Neural cell (in vitro differentiated cells): ENCODE data around the gene HOXA10. TPM values are rescaled to one million over a fixed set of nuclear protein-coding genes. Genes with fewer than 3 reads are reported as not detected.

ENCODE experiments used
- H2AFZ ChIP-seq: fragments of 200-600, 300-800 bp; sonication (generic), shearing (Covaris generic); 2 replicates; pipeline ENCODE4 v1.6.0; 2014; ENCODE audit warnings: low read depth, mild to moderate bottlenecking, antibody characterized with exemption, low read length, moderate library complexity
- H3F3A ChIP-seq: fragments of 200-600 bp; shearing (Covaris generic); 2 replicates; pipeline ENCODE4 v1.6.1; 2016; ENCODE audit warnings: mild to moderate bottlenecking, moderate library complexity, mixed read lengths, antibody characterized with exemption, low read length; ENCODE audit not compliant: insufficient read depth, poor library complexity, severe bottlenecking
- H3K27ac ChIP-seq: fragments of 200-600, 300-800 bp; sonication (generic), shearing (Covaris generic); 2 replicates; pipeline ENCODE4 v1.5.1; 2014; ENCODE audit warnings: mild to moderate bottlenecking, low read length, moderate library complexity
- H3K27me3 ChIP-seq: fragments of 300-800, 200-600 bp; sonication (generic), shearing (Covaris generic); 2 replicates; pipeline ENCODE4 v1.6.0; 2014; ENCODE audit warnings: mild to moderate bottlenecking, low read depth, low read length, moderate library complexity; ENCODE audit not compliant: insufficient read depth
- H3K36me3 ChIP-seq: fragments of 300-800, 200-600 bp; sonication (generic), shearing (Covaris generic); 2 replicates; pipeline ENCODE4 v1.5.1; 2014; ENCODE audit warnings: mild to moderate bottlenecking, antibody characterized with exemption, low read length, moderate library complexity; ENCODE audit not compliant: insufficient read depth
- H3K4me2 ChIP-seq: fragments of 300-800, 200-600 bp; sonication (generic), shearing (Covaris generic); 2 replicates; pipeline ENCODE4 v1.6.0; 2014; ENCODE audit warnings: mild to moderate bottlenecking, low read length
- H3K4me3 ChIP-seq: fragments of 300-800, 200-600 bp; sonication (generic), shearing (Covaris generic); 2 replicates; pipeline ENCODE4 v1.5.1; 2014; ENCODE audit warnings: mild to moderate bottlenecking, low read length, moderate library complexity
- H3K79me2 ChIP-seq: fragments of 200-600 bp; shearing (Covaris generic); replicated peaks from 2 replicates; pipeline ENCODE4 v1.6.0; 2014; ENCODE audit warnings: mild to moderate bottlenecking, low read length, moderate library complexity; ENCODE audit not compliant: insufficient read depth
- H3K9ac ChIP-seq: fragments of 300-800, 200-600 bp; sonication (generic), shearing (Covaris generic); 2 replicates; pipeline ENCODE4 v1.6.1; 2016; ENCODE audit warnings: mild to moderate bottlenecking, low read length, mixed read lengths
- H3K9me2 ChIP-seq: fragments of 200-600 bp; shearing (Covaris generic); 2 replicates; pipeline ENCODE4 v1.6.1; 2016; ENCODE audit warnings: mild to moderate bottlenecking, low read length, mixed read lengths; ENCODE audit not compliant: insufficient read depth
- H3K9me3 ChIP-seq: fragments of 200-600, 300-800 bp; sonication (generic), shearing (Covaris generic); 2 replicates; pipeline ENCODE4 v1.6.1; 2016; ENCODE audit warnings: mild to moderate bottlenecking, mixed run types, low read length, moderate library complexity, mixed read lengths
- H4K20me1 ChIP-seq: fragments of 200-600 bp; shearing (Covaris generic); 2 replicates; pipeline ENCODE4 v1.6.1; 2016; ENCODE audit warnings: mild to moderate bottlenecking, mixed run types; ENCODE audit not compliant: insufficient read depth
- CTCF ChIP-seq: fragments of 450-650 bp; IDR thresholded peaks from 2 replicates; pipeline ENCODE4 v1.5.1; 2014; ENCODE audit warnings: antibody characterized with exemption, mild to moderate bottlenecking, moderate library complexity; ENCODE audit not compliant: poor library complexity, severe bottlenecking
- EP300 ChIP-seq: fragments of 450-650 bp; conservative IDR thresholded peaks from 2 replicates; pipeline ENCODE4 v1.6.1; 2014; ENCODE audit warnings: antibody characterized with exemption, mild to moderate bottlenecking, moderate library complexity; ENCODE audit not compliant: poor library complexity, severe bottlenecking
- EZH2 ChIP-seq: fragments of 200-600, 300-800 bp; shearing (Covaris generic), sonication (generic); IDR thresholded peaks from 2 replicates; pipeline ENCODE4 v1.6.1; 2014; ENCODE audit warnings: antibody characterized with exemption, low read length, borderline replicate concordance, mild to moderate bottlenecking; ENCODE audit not compliant: insufficient read depth, poor library complexity, severe bottlenecking
- MXI1 ChIP-seq: fragments of 450-650 bp; conservative IDR thresholded peaks from 2 replicates; pipeline ENCODE4 v1.6.1; 2014; ENCODE audit warnings: antibody characterized with exemption, mild to moderate bottlenecking; ENCODE audit not compliant: poor library complexity, severe bottlenecking
- POLR2AphosphoS5 ChIP-seq: IDR thresholded peaks from 2 replicates; pipeline ENCODE4 v1.6.1; 2012
- RAD21 ChIP-seq: fragments of 450-650 bp; conservative IDR thresholded peaks from 2 replicates; pipeline ENCODE4 v1.6.1; 2014; ENCODE audit warnings: antibody characterized with exemption, mild to moderate bottlenecking, moderate library complexity
- SMC3 ChIP-seq: fragments of 450-650 bp; conservative IDR thresholded peaks from 2 replicates; pipeline ENCODE4 v1.6.1; 2014; ENCODE audit warnings: antibody characterized with exemption, mild to moderate bottlenecking, moderate library complexity; ENCODE audit not compliant: poor library complexity
- TAF1 ChIP-seq: IDR thresholded peaks from 2 replicates; pipeline ENCODE4 v1.6.1; 2012; ENCODE audit warnings: low read depth
- polyA plus RNA-seq: library from polyadenylated mRNA; depleted of rRNA; stranded (reverse); fragments of >200 nt; gene quantifications from 2 replicates; pipeline ENCODE4 v1.2.3, GENCODE V29; 2014
- TF ChIP-seq, protein P1 (sequence below): IDR thresholded peaks from 2 replicates; pipeline ENCODE4 v1.6.1; 2012; ENCODE audit warnings: borderline replicate concordance

The HOXA10 gene
- polyA plus RNA-seq, 1 donor from 2014 or later: not detected

- peak within 1 kb of the TSS; percentile 59 for H3K4me3 ChIP-seq
Observed at GRCh38 chr7:27143023-27143949, 30.8 kb downstream of the HOXA10 start, which contains the start of gene HOXA5. TSS of gene HOXA5 (minus strand) at chr7:27143681. CDS start at chr7:27143607, 74 bp downstream.

GRCh38 chr7:27142580-27143022, 31.5 kb downstream of the HOXA10 start:
- TF ChIP-seq EZH2 (peak; percentile 71), EP300 (no peak)
- Histone ChIP-seq H4K20me1 (no peaks in the 10 kb centered on the region), H3K79me2 (no peaks in the 10 kb centered on the region), H2AFZ (no peak overlapping the region), H3K36me3 (no peaks in the 10 kb centered on the region), H3K9me3 (peaks cover 40% of the 10 kb centered on the region), H3F3A (no peaks in the 10 kb centered on the region), H3K4me3 (peak overlapping the region; percentile 59), H3K4me2 (no peak overlapping the region), H3K9me2 (no peaks in the 10 kb centered on the region), H3K27ac (no peak overlapping the region), H3K9ac (no peak overlapping the region), H3K27me3 (peaks cover 100% of the 10 kb centered on the region)

More at GRCh38 chr7:27143023-27143949, 30.8 kb downstream of the HOXA10 start, which contains the start of gene HOXA5:
- H3K36me3 ChIP-seq: no peaks in the 10 kb centered on the region
- peaks cover 40% of the 10 kb centered on the region for H3K9me3 ChIP-seq
- no peaks in the 10 kb centered on the region for H4K20me1 ChIP-seq
- H3K27me3 ChIP-seq: peaks cover 100% of the 10 kb centered on the region
- no peak within 1 kb of the TSS for H2AFZ ChIP-seq
- H3K4me2 ChIP-seq: no peak within 1 kb of the TSS
- H3K9ac ChIP-seq: no peak within 1 kb of the TSS
- H3K79me2 ChIP-seq: no peaks in the 10 kb centered on the region
- no peaks in the 10 kb centered on the region for H3F3A ChIP-seq
- H3K27ac ChIP-seq: no peak within 1 kb of the TSS
- no peaks in the 10 kb centered on the region for H3K9me2 ChIP-seq
- TF ChIP-seq SMC3 (peak; percentile 23), CTCF (peak; percentile 48), EZH2 (peak; percentile 34), RAD21 (peak; percentile 20), EP300 (no peak)

- no peaks in the 10 kb centered on the region for H3F3A ChIP-seq
- no peak overlapping the region for H3K4me2 ChIP-seq
- H3K79me2 ChIP-seq: no peaks in the 10 kb centered on the region
- no peak overlapping the region for H3K4me3 ChIP-seq
- H3K27ac ChIP-seq: no peak overlapping the region
- H4K20me1 ChIP-seq: no peaks in the 10 kb centered on the region
- TF ChIP-seq MXI1 (no peak), RAD21 (no peak), TAF1 (no peak), EZH2 (no peak), EP300 (no peak), CTCF (no peak), POLR2AphosphoS5 (no peak), SMC3 (no peak)
- TF ChIP-seq, protein P1, sequence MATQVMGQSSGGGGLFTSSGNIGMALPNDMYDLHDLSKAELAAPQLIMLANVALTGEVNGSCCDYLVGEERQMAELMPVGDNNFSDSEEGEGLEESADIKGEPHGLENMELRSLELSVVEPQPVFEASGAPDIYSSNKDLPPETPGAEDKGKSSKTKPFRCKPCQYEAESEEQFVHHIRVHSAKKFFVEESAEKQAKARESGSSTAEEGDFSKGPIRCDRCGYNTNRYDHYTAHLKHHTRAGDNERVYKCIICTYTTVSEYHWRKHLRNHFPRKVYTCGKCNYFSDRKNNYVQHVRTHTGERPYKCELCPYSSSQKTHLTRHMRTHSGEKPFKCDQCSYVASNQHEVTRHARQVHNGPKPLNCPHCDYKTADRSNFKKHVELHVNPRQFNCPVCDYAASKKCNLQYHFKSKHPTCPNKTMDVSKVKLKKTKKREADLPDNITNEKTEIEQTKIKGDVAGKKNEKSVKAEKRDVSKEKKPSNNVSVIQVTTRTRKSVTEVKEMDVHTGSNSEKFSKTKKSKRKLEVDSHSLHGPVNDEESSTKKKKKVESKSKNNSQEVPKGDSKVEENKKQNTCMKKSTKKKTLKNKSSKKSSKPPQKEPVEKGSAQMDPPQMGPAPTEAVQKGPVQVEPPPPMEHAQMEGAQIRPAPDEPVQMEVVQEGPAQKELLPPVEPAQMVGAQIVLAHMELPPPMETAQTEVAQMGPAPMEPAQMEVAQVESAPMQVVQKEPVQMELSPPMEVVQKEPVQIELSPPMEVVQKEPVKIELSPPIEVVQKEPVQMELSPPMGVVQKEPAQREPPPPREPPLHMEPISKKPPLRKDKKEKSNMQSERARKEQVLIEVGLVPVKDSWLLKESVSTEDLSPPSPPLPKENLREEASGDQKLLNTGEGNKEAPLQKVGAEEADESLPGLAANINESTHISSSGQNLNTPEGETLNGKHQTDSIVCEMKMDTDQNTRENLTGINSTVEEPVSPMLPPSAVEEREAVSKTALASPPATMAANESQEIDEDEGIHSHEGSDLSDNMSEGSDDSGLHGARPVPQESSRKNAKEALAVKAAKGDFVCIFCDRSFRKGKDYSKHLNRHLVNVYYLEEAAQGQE: no peak
- H3K9ac ChIP-seq: no peak overlapping the region
- no peaks in the 10 kb centered on the region for H3K9me2 ChIP-seq
- H3K27me3 ChIP-seq: peaks cover 100% of the 10 kb centered on the region
- peaks cover 35% of the 10 kb centered on the region for H3K9me3 ChIP-seq
- no peaks in the 10 kb centered on the region for H3K36me3 ChIP-seq
- no peak overlapping the region for H2AFZ ChIP-seq
Observed at GRCh38 chr7:27141923-27142579, 32.1 kb downstream of the HOXA10 start.
